Measurements from ENCODE around the gene SURF6.
"Not testable (repeated sequence)": the region's sequence is repeated elsewhere in the genome, so short reads cannot be mapped to it uniquely, and the experiment has no call there.

Gene SURF6

DNA sequence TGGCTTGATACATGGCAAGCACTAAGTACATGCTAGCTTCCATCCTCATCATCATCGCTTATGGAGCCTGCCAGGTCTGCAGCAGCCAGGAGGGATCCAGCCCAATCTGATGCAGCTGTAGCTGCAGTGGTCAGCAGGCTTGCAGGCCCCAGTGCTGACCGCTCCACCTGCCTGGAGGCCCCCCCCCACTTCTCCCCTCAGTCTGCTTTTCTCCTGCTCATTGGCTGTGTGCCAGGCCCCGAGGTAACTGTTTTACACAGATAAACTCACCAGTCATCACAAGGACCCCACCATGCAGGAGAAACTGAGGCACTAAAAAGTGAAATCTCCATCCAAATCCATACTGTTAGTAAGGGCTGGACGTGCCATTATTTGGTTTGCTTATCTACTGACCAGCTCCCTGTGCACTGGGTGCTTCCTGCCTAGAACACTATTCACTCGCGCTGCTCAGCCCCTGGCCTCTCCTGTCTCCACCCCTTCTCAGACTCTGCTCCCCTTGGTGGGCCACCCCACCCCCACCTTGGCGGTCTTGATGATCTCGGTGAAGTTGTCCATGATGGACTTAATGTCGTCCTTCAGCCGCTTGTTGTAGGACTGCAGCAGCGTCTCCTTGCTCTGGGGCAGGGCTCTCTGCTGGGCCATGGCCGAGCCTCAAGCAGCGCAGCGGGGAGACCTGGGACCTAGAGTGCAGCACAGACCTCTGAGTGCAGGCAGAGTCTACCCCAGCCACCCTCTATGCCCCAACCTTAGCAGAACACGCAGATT lies 10.2 kb upstream of the SURF6 start:
- DNase-seq = no peak

DNA sequence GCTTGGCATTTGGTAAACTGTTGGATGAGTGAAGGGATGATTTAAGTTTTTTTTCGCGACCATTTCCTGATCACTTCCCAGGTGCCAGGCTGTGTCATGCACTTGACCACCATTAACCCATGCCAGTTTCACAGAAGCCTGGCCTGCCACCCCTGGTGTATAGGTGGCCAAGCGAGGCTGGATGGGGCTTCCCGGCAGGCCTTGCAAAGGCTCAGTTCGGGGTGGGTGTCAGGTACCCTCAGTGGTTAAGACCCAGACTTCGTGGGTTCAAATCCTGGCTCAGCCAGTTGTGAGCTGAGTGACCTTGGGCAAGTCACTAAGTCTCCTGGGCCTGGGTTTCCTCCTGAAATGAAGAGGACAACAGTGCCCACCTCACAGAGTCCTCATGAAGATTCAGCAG lies 9.6 kb upstream of the SURF6 start:
- DNase-seq = no peak

DNA sequence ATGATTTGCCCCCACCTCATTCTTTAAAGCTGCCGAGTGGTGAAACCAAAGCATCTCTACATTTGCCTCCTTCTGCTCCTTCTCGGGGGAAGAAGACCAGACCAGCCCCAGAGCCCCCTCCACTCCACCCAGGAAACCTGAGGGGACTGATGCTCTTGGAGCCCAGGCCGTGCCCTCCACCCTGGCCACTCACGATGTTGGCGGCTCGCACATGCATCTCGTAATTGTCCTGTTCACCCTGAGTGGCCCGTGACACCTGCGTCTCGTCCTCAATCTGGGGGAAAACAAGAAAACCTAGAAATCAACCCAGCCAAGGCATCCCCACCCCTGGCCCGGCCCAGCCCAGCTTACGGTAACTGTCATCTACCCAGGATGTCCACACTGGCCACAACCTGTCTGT lies 9.0 kb upstream of the SURF6 start:
- no peak for DNase-seq

DNA sequence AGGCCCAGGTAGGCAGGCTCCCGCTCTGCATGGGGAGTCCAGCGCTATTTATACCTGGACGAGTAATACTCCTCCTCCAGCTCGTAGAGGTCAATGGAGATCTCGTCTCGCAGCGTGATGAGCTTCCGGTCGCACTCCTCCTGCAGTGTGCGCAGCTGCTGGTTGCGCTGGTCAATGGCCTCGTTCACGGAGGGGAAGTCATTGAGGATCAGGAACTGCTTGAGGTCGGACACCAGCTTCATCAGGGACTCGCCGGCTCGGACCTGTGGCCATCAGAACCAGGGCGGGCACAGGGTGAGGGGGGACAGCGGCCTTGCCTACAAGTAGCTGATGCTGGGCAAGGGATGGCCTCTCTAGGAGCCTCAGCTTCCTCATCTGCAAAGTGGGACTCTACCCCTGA lies 8.1 kb upstream of the SURF6 start:
- no peak for DNase-seq

DNA sequence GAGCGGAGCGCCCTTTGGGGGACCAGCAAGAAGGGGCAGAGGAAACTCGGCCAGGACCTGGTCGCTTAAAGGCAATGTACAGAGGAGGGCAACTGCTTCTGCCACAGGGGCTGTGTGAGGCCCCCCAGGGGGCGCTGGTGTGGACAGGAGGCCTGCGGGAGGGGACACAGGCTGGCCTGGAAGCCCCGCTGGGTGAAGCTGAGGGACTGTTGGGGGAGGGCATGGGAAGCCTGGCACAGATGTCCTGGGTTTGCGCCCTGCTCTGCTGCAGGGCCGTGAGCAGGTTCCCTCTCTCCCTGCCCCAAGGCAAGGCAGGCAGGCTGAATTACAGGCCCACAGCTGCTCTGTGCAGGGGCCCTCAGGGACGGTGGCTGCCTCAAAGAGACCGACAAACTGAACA lies 6.6 kb upstream of the SURF6 start:
- DNase-seq = no peak

DNA sequence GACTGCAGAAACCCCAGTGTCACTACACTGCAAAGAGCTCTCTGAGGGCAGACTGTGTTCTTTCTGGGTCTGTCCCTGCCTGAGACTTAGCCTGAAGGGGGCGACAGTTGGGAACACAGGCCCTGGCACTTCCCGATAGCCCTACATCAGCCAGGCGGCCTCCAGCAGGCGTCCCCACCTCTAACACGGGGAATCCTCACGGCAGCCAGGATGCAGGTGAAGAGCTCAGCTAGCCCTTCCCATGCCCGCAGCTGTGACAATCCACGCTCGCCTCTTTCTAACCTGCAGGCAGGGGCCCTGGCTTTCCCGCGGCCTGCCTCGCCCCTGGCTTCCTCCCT lies 6.0 kb upstream of the SURF6 start:
- DNase-seq = no peak

DNA sequence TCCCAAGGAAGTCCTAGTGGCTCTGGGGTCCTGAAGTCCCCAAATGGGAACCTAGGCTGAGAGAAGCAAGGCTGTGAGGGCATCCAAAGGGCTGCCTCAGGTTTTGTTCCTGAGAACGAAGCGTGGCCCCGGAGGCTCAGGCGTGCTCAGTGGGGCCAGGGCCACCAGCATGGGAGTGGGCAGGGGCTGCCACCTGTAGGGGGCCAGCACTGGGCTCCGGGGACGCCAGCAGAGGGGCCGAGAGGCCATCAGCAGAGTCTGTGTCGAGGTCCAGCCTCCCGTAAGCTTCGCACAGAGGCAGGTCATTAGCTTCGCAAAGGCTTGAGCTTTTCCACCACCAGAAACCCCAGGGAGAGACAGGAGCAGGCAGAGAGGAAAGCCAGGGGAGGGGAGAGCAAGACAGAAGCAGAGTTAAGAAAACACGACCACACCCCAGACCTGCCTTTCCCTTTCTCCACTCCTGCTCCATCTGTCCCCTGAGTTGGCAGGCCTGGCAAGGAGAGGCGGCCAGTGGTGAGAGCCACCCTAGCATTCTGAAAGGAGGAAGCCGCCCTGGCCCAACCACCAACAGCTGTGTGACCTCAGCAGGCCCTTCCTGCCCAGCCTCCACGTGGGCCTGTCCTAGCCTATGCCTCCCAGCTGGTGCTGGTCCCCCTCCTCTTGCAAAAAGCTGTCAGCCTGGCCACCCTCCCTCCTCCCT lies 5.5 kb upstream of the SURF6 start:
- no peak for DNase-seq

DNA sequence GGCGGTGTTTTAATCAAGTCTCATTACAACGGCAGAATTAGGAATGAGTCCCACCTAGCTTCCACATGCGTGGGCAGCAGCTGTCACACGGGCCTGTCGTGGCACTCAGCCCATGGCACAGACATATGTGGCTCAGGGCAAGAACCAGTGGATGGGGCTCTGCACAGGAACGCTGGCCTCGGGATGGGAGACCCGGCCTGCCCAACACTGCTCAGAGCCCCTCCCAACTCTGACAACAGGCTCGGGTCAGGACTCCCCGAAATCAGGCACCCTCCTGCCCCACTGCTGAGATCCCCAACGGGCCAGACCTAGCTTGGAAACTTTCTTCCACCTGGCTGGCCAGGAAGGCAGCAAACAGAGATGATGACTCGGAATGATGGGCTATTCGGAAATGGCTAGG lies 4.9 kb upstream of the SURF6 start:
- DNase-seq = no peak

DNA sequence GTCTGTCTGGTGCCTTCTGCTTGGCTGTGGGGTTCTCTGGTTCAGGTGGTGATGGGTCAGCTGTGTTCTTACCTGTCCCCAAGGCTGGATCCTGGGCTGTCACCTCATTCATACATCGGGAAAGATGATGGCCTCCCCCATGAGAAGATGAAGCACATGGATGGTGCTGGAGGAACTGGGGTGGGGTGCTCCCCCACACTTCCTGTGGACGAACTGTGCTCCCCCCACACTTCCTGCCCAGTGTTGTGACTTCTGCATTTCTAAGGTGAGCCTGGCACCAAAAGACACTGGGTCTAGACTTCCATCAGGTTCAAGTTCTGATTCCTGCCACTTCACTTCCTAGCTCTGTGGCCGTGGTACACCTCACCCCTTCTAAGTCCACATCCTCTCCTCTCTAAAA lies 4.3 kb upstream of the SURF6 start:
- DNase-seq = no peak

DNA sequence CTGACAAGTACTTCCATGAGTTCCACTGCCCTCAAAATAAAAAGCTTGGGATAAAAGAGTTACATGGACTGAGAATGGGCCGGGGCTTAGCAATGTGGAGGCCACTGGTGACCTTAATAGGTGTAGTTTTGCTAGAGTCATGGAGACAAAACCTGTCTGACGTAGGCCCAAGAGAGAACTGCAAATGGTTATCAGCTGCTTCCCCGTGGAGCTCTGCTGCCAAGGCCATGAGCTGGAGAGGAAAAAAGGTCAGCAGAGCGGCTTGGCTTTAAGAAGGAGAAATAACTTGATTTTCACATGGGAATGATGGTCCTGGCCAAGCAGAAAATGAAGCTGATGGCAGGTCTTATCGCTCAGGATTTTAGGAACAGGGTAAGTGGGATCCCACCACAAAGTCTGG lies 3.7 kb upstream of the SURF6 start:
- DNase-seq = no peak

DNA sequence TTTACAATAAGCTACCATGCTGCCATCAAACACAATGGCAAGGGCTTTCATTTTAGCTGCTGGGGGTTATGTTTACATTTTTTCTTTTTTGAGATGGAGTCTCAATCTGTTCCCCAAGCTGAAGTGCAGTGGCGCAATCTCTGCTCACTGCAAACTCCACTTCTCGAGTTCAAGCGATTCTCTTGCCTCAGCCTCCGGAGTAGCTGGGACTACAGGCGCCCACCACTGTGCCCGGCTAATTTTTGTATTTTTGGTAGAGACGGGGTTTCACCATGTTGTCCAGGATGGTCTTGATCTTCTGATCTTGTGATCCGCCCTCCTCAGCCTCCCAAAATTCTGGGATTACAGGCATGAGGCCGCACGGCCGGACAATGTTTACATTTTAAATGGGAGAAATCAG lies 1.1 kb downstream of the SURF6 start:
- DNase-seq = not testable (repeated sequence)

DNA sequence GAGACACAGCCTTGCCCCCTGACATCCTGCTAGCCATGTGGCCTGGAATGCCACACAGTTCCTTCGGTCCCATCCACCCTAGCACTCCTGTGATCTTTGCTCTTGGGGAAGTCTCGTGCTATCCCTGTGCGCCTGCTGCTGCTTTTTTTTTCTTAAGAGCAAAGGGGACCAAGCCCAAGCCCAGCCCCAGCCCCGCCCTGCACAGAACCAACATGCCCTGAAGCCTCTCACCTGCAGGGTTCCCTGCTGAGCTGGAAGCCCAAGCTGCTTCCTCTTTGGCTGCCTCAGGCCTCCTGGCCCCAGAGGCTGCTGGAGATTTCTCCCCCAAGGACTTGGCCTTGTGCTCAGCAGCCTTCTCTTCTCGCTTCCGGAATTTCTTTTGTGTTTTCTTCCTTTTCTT lies 1.8 kb downstream of the SURF6 start:
- no peak for DNase-seq

DNA sequence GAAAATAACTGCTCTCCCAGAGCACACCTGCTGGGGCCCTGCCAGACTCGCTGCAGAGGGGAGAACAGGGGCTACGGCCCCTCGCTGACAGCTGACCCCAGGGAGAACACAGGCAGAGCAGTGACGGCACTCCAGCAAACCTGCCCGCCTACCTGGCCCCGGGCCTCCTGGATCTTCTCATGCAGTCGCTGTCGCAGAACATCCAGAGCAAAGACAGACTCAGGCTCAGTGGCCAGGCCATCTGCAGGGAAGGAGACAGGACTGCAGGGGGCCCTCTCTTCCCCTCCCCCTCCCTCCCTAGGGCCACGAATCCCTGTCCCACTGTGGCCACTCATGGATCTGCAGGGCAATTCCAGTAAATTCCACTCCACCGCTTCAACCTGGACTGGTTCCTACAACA lies 2.4 kb downstream of the SURF6 start:
- no peak for DNase-seq

DNA sequence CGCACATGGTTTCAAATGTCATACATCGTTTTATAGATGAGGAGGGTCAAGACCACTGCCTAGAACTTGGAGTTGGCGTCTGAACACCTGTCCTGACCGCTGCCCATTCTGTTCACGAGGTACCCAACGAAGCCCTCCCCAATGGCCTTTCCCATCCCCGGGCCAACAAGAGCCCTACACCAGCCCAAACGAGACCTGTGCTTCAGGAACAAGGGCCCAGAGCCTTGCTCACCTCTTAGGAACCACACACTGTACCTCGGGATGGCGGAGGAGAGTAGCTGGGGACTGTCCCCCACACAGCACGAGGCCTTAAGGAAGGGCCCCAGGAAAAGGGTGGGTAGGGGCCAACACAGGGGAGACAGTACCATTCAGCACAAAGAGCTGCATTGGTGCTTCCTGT lies 3.0 kb downstream of the SURF6 start:
- no peak for DNase-seq

DNA sequence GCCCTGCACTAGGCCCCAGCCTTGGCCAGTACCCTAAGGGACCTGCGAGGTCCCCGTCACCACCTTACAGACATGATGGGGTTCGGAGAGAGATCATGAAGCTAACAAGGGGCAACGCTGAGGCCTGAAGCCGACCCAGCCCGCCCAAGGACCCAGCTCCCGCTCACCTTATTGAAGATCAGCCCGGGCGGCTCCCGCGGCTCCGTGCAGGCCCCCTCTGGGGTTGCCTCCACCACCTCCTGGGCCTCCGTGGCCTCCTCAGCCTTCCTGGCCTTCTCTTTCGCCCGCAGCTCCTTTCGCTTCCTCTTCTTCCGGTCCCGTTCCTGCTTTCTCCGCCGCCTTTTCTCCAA lies 3.6 kb downstream of the SURF6 start:
- no peak for DNase-seq

DNA sequence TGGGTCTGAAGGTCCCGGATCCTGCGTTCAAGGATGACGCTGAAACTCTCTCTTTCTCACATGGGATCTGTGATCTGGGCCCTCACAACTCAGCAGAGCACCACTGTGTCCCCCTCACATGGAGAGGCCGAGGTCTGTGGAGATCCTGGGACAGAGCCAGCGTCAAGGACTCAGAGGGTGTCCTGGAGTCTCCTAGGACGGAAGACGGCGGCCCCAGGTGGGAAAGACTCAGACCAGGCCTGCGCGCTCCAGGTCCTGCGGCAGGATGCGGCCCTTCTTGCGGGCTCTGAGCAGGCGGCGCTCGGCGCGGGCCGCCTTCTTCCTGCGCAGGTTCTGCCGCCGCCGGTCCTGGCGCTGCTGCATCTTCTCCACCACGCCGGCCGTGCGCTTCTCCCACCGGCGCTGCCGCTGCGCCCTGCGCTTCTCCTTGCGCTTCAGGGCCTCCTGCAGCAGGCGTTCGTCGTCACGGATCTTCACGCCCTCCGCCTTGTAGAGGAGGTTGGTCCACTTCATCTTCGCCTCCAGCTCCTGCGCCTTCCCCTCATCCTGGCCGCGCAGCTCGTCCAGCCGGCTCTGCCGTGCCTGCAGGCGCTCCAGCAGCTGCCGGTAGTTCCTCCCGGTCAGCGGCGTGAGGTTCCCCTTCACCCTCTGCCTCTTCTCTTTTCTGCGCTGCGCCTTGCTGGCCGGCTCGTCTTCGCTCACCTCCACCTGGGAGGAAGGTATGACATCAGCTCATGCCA lies 4.2 kb downstream of the SURF6 start:
- no peak for DNase-seq

DNA sequence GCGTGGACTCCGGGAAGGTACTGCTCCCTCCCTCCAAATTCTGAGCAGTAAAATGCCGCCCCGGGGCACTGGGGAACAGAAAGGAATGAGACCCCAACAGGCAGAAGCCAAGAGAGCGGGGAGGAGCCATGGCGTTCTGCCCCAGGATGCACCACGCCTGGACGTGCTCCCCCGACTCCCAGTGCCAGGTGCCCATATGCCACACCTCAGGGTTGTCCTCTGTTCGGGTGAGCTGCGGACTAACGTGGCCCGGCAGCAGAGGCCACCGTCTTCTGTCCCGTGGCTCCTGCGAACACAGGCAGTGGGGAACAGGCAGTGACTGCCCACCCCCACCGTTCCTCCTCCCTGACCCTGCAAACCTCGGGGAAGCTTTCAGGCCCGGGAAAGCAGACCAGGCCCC lies 4.8 kb downstream of the SURF6 start:
- DNase-seq = no peak

DNA sequence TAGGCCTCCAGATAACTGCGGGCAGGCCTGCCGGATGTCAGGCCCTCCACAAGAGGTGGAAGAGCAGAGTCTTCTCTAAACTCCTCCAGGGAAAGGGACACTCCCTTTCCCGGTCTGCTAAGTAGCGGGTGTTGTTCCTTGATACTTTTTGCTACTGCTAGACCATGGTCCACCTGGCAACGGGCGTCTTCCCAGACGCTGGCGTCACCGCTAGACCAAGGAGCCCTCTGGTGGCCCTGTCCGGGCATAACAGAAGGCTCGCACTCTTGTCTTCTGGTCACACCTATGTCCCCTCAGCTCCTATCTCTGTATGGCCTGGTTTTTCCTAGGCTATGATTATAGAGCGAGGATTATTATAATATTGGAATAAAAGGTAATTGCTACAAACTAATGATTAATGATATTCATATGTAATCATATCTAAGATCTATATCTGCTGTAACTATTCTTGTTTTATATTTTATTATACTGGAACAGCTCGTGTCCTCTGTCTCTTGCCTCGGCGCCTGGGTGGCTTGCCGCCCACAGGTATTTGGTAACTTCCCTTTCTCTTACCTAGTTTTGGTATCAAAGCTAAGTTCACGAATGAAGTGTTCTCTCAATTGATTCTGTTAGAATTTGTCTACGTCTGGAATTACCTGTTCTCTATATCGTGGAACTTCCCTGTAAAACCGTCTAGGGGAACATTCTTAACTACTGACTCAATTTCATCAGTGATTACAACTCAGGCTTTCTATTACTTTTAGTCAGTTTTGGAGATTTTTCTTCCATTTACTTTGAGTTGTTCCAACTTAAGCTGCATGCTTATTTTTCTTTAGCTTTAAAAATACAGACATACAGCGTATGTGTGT lies 6.5 kb downstream of the SURF6 start:
- not testable (repeated sequence) for DNase-seq

DNA sequence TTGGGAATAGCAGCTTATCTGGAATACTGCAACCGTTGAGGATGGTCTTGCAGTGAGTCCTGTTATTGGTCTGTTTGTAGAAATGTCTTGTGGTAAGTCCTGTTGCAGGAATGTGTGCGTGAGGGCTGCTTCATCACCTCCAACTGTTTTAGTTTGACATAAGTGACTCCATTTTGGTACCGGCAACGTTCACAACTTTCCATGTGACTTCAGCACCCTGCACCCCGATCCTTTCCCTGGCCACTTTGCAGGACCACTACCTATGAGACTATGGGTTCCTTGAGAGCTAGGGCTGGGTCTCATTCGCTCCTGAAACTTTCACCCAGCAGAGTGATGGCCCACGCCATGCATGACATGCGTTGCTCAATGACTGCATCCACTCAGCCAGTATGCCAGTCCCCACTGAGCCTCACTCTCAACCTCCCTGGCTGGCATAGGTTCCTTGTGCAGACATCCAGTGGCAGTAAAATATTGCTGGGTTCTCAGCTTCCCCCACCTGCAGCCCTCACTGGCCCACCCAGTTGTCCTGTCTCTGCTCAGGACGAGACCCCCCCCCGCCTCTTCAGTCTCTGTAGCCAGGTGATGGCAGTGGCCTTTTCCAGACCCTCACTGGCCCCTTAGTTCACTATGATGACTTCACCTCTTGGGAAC lies 8.0 kb downstream of the SURF6 start:
- no peak for DNase-seq

DNA sequence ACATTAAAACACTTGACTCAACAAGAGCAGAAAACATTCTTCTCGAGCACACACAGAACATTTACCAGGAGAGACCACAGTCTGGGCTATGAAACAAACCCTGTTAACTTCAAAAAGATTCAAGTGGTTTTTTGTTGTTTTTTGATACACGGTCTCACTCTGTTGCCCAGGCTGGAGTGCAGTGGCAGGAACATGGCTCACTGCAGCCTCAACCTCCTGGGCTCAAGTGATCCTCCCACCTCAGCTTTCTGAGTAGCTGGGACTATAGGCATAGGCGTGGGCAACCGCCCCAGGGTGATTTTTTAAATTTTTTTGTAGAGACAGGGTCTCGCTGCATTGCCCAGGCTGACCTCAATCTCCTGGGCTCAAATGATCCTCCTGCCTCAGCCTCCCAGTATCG lies 9.0 kb downstream of the SURF6 start:
- not testable (repeated sequence) for DNase-seq

DNA sequence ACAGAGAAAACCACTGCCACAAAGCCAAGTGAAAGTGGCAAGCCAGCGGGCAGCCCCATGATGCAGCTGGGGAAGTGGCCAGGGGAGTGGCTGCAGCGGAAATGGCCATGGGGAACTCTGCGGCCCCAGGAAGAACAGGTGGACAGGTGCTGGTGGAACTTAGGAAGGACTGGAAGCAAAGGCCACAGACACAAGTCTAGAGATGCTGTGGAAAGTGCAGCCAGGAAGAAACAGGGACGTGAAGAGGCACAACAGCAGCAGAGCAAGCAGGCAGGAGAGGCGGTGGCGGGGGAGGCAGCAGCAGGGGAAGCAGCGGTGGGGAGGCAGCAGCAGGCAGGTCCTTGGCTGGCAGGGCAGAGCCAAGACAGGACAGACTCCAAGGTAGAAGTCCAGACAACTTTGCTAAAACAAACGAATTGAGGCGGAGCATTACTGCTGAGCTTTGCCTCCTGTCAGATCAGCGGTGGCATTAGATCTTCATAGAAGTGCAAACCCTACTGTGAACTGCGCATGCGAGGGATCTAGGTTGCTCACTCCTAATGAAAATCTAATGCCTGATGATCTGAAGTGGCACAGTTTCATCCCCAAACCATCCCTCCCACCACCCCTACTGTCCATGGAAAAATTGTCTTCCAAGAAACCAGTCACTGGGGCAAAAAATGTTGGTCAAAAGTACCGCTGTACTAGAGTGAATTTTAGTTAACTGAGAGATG lies 11.8 kb downstream of the SURF6 start:
- DNase-seq = no peak

DNA sequence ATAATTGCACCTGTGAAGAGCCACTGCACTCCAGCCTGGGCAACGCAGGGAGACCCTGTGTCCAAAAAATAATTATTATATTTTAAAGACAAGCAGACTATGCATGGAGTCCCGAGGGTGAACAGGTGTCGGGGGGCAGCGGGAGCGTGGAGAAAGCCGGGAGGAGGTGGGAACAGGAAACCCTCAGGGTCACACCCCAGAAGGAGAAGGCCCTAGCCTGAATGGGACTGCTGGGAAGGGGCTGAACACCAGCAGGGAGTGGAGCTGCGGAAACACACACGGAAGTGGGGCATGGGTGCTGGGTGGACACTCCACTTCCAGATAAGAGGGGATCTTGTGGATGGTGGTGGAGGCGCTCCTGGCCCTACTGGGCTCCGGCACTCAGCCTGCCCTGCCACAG lies 12.8 kb downstream of the SURF6 start:
- no peak for DNase-seq
